NB4 (cell line): Measurements from ENCODE around the gene GULP1.

Experiments used
- DNase-seq: peaks from one replicate; pipeline ENCODE4 v3.0.0; 2010; ENCODE audit warnings: low read depth
- H3K4me3 ChIP-seq: one replicate; pipeline ENCODE4 v1.5.1; 2011; ENCODE audit warnings: mild to moderate bottlenecking, low read depth, low read length, moderate library complexity
- MYC ChIP-seq: IDR thresholded peaks from 2 replicates; pipeline ENCODE4 v1.6.1; 2011; ENCODE audit warnings: low read depth, low read length
- POLR2A ChIP-seq: IDR thresholded peaks from 2 replicates; pipeline ENCODE4 v1.6.1; 2011; ENCODE audit warnings: mild to moderate bottlenecking; ENCODE audit not compliant: insufficient read length; ENCODE audit errors: extremely low read depth
- TF ChIP-seq, protein P1 (sequence below): IDR thresholded peaks from 2 replicates; pipeline ENCODE4 v1.6.1; 2011; ENCODE audit warnings: low read depth, low read length
- TF ChIP-seq, protein P2 (sequence below): IDR thresholded peaks from one replicate; pipeline ENCODE4 v1.5.1; 2012; ENCODE audit warnings: low read depth, low read length

GULP1 gene

DNA sequence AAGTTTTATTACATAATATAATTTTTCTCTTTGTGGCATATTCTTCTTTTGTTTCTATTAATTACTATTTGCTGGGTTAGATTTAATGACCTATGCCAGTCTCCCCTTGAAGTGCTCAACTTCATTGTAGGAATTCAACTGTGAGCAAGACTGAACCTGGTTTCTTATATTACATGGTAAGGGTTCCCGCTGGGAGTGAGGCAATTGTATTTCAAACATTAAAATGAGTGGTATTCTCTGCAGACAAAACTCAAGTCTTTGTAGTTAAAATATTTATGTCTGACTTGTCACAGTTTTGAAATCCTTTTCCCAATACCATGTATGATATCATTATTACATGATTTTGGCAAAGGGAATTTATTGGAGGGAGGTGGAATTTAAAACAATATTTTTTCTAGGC, 278.7 kb downstream of the GULP1 start:
- DNase-seq: no peak
- TF ChIP-seq, protein P1, sequence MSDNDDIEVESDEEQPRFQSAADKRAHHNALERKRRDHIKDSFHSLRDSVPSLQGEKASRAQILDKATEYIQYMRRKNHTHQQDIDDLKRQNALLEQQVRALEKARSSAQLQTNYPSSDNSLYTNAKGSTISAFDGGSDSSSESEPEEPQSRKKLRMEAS: no peak
- TF ChIP-seq, protein P2, sequence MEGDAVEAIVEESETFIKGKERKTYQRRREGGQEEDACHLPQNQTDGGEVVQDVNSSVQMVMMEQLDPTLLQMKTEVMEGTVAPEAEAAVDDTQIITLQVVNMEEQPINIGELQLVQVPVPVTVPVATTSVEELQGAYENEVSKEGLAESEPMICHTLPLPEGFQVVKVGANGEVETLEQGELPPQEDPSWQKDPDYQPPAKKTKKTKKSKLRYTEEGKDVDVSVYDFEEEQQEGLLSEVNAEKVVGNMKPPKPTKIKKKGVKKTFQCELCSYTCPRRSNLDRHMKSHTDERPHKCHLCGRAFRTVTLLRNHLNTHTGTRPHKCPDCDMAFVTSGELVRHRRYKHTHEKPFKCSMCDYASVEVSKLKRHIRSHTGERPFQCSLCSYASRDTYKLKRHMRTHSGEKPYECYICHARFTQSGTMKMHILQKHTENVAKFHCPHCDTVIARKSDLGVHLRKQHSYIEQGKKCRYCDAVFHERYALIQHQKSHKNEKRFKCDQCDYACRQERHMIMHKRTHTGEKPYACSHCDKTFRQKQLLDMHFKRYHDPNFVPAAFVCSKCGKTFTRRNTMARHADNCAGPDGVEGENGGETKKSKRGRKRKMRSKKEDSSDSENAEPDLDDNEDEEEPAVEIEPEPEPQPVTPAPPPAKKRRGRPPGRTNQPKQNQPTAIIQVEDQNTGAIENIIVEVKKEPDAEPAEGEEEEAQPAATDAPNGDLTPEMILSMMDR: no peak
- TF ChIP-seq POLR2A (no peak), MYC (no peak)
- H3K4me3 ChIP-seq: no peak overlapping the region

DNA sequence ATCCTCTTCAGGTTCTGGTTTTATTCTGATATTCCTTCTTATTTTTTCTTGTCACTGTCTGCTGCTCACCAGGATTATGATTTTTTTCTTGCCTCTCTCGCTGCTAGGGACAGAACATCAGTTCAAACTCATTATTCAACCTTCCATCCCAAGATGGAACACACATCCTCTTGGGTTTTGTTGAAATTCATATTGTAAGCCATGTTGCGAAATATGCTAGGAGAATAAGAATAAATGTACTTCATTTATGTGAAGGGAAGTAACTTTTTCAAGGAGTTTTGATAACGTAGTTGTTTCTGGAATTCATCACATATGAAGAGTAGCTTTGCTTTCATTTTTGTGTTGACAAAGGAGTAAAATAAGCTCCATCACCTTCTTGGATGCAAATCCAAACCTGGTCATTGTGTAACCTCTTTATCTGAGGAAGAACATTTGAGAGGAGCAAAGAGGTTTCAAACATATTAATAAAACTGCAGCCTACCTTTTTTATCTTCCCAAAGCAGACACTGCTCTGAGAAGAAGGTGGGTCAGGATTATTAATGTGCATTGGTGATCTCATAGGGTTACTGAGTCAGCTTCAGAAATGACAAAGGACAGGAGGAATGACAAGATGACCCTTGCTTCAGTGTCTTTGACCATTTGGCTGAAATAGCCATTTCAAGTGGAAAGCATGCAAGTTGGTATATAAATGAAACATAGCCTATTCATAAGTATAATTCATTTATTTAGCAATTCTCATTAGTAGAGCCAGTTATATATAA, 280.0 kb downstream of the GULP1 start:
- H3K4me3 ChIP-seq: no peak overlapping the region
- TF ChIP-seq, protein P2: no peak
- TF ChIP-seq POLR2A (no peak), MYC (no peak)
- TF ChIP-seq, protein P1: no peak
- DNase-seq: no peak

DNA sequence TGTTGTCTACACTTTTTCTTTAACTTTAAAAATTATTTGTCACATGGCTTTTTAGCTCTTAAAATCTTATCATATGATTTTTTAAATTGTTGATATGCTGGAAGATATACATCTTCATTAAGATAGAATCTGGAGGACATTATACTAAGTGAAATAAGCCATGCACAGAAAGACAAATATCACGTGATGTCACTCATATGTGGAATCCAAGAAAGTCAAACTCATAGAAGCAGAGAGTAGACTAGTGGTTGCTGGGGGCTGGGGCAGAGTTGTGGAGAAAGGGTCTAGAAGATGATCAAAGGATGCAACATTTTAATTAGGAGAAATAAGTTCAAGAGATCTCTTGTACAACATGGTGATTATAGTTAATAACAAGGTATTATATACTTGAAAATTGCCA, 280.9 kb downstream of the GULP1 start:
- H3K4me3 ChIP-seq: no peak overlapping the region
- no peak for DNase-seq

DNA sequence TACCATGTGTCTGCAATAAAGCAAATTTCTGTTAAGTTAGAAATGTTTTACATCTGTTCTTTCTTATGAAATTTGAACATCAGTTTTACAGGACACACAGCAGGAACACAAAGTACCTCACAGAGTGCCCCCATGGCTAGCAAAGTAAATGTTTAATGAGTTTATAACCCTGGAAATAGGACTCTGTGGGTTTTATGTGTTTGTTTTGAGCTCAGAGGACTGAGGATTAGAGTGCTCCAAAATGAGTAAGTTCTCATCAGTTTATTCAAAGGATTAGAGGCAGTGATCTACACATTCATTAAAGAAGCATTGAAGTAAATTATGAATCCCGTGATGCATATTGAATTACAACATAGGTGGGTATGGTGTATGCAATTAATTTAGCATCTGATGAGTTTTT, 281.8 kb downstream of the GULP1 start:
- DNase-seq: no peak
- no peak overlapping the region for H3K4me3 ChIP-seq
- TF ChIP-seq, protein P1: no peak
- TF ChIP-seq MYC: no peak
- TF ChIP-seq, protein P2: no peak

More for the DNA sequence above, 280.9 kb downstream of the GULP1 start:
- TF ChIP-seq POLR2A (no peak), MYC (no peak)
- TF ChIP-seq, protein P1: no peak
- TF ChIP-seq, protein P2: no peak

DNA sequence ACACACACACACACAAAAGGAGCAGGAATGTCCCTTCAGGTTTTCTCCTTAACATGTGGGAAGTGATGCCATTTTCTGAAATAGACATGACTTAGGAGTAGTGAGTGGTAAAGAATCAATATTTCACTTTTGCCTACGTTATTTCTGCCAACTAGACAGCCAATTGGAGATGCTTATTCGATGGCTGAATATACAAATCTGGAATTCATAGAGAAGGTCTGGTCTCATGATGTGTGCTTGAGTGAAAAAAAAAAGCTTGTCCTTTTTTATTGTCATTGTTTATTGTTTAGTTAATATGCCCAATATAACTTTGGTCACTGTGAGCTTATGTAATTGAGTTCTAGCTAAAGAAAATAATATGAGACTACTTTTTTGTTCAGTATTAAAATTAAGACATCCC, 284.3 kb downstream of the GULP1 start:
- TF ChIP-seq, protein P1: no peak
- TF ChIP-seq POLR2A (no peak), MYC (no peak)
- TF ChIP-seq, protein P2: no peak
- no peak for DNase-seq
- no peak overlapping the region for H3K4me3 ChIP-seq
